Astrocyte (in vitro differentiated cells and primary cell): ENCODE data around the gene PIGZ. TPM values are rescaled to one million over a fixed set of nuclear protein-coding genes. Genes with fewer than 3 reads are reported as not detected.

Experiments used
- DNase-seq: peaks from one replicate; pipeline ENCODE4 v3.0.0-alpha.2; 2010; ENCODE audit warnings: low read depth
- FAIRE-seq: peaks from 2 replicates; lab custom pipeline; 2011; peaks lifted over from hg19 to GRCh38; lab: Jason Lieb, UNC
- H2AFZ ChIP-seq: 2 replicates; pipeline ENCODE4 v1.6.0; 2012; ENCODE audit warnings: low read depth, low read length, inconsistent platforms
- H3K27ac ChIP-seq: 2 replicates; pipeline ENCODE4 v1.5.1; 2011; ENCODE audit warnings: low read depth, low read length, inconsistent platforms
- H3K27me3 ChIP-seq: 2 replicates; pipeline ENCODE4 v1.6.0; 2011; ENCODE audit warnings: low read length, inconsistent platforms; ENCODE audit not compliant: insufficient read depth
- H3K36me3 ChIP-seq: 2 replicates; pipeline ENCODE4 v1.5.1; 2011; ENCODE audit warnings: low read length, inconsistent platforms; ENCODE audit not compliant: insufficient read depth
- H3K4me1 ChIP-seq: 2 replicates; pipeline ENCODE4 v1.5.1; 2011; ENCODE audit warnings: low read length, inconsistent platforms; ENCODE audit not compliant: insufficient read depth
- H3K4me2 ChIP-seq: 2 replicates; pipeline ENCODE4 v1.6.0; 2012; ENCODE audit warnings: low read length, inconsistent platforms
- H3K4me3 ChIP-seq: 2 replicates; pipeline ENCODE4 v1.5.1; 2011; ENCODE audit warnings: low read depth, mild to moderate bottlenecking, low read length, inconsistent platforms; ENCODE audit not compliant: insufficient read depth
- H3K79me2 ChIP-seq: 2 replicates; pipeline ENCODE4 v1.6.0; 2012; ENCODE audit warnings: mild to moderate bottlenecking, low read length, inconsistent platforms; ENCODE audit not compliant: insufficient read depth
- H3K9ac ChIP-seq: 2 replicates; pipeline ENCODE4 v1.6.0; 2012; ENCODE audit warnings: mild to moderate bottlenecking, low read length, inconsistent platforms
- H3K9me3 ChIP-seq: 2 replicates; pipeline ENCODE4 v1.5.1; 2012; ENCODE audit warnings: low read depth, mild to moderate bottlenecking, low read length, inconsistent platforms; ENCODE audit not compliant: insufficient read depth
- H4K20me1 ChIP-seq: 2 replicates; pipeline ENCODE4 v1.6.0; 2012; ENCODE audit warnings: low read length, inconsistent platforms; ENCODE audit not compliant: insufficient read depth
- H3K27ac Mint-ChIP-seq: one replicate; pipeline ENCODE4 v1.8.0; 2021; ENCODE audit warnings: mild to moderate bottlenecking, mixed read lengths; ENCODE audit not compliant: unreplicated experiment
- H3K27me3 Mint-ChIP-seq: one replicate; pipeline ENCODE4 v1.8.0; 2021; ENCODE audit warnings: low read depth, mixed read lengths; ENCODE audit not compliant: unreplicated experiment
- H3K36me3 Mint-ChIP-seq: one replicate; pipeline ENCODE4 v1.8.0; 2021; ENCODE audit warnings: low read depth, mixed read lengths; ENCODE audit not compliant: unreplicated experiment
- H3K4me1 Mint-ChIP-seq: one replicate; pipeline ENCODE4 v1.8.0; 2021; ENCODE audit warnings: low read depth, mixed read lengths; ENCODE audit not compliant: unreplicated experiment
- H3K4me3 Mint-ChIP-seq: one replicate; pipeline ENCODE4 v1.8.0; 2021; ENCODE audit warnings: mild to moderate bottlenecking, moderate library complexity, mixed read lengths; ENCODE audit not compliant: unreplicated experiment
- H3K9me3 Mint-ChIP-seq: one replicate; pipeline ENCODE4 v1.8.0; 2021; ENCODE audit warnings: mild to moderate bottlenecking, mixed read lengths; ENCODE audit not compliant: unreplicated experiment
- CTCF ChIP-seq: IDR thresholded peaks from 2 replicates; pipeline ENCODE4 v1.5.1; 2011; ENCODE audit warnings: low read depth, mild to moderate bottlenecking, inconsistent platforms, low read length, moderate library complexity; ENCODE audit not compliant: insufficient read depth
- EZH2 ChIP-seq: IDR thresholded peaks from 2 replicates; pipeline ENCODE4 v1.6.1; 2012; ENCODE audit warnings: mild to moderate bottlenecking, low read length, inconsistent platforms; ENCODE audit not compliant: insufficient read depth
- total RNA-seq: library from RNA; stranded (reverse); gene quantifications from 2 replicates; pipeline ENCODE4 v1.2.1, GENCODE V29; 2021

Gene PIGZ
- total RNA-seq, 1 donor from 2014 or later, result 0.54 TPM

- no peaks in the 10 kb centered on the region for H3K9me3 Mint-ChIP-seq
- Histone ChIP-seq H3K4me2 (no peak overlapping the region), H3K9me3 (no peaks in the 10 kb centered on the region), H3K27ac (no peak overlapping the region), H3K27me3 (no peaks in the 10 kb centered on the region), H3K79me2 (peaks cover 18% of the 10 kb centered on the region), H3K9ac (no peak overlapping the region), H3K4me3 (no peak overlapping the region), H3K4me1 (no peaks in the 10 kb centered on the region), H3K36me3 (peaks cover 47% of the 10 kb centered on the region), H4K20me1 (peaks cover 7% of the 10 kb centered on the region), H2AFZ (no peak overlapping the region)
- H3K4me1 Mint-ChIP-seq, result no peaks in the 10 kb centered on the region
- H3K27ac Mint-ChIP-seq, result no peak overlapping the region
- no peak for FAIRE-seq
- peaks cover 25% of the 10 kb centered on the region for H3K36me3 Mint-ChIP-seq
- TF ChIP-seq CTCF (no peak), EZH2 (no peak)
- no peaks in the 10 kb centered on the region for H3K27me3 Mint-ChIP-seq
- H3K4me3 Mint-ChIP-seq, result no peak overlapping the region
- no peak for DNase-seq
Observed at GRCh38 chr3:196901768-196902167, 66.9 kb downstream of the PIGZ start.

Other genes starting within 250 kb of the PIGZ start
- gene PAK2, start 229.0 kb downstream of the PIGZ start, total RNA-seq, result 112 and 124 TPM in 2 replicates
- 44.8 and 47.7 TPM in 2 replicates for gene SENP5, start 100.9 kb downstream of the PIGZ start, total RNA-seq
- gene NCBP2, start 26.3 kb downstream of the PIGZ start, total RNA-seq, result 81.8 and 90.6 TPM in 2 replicates
- gene MELTF, start 61.0 kb upstream of the PIGZ start, total RNA-seq, result 24.0 and 31.7 TPM in 2 replicates